Measurements from ENCODE around the gene AMD1.
A peak's percentile ranks its signal among the peaks of the same experiment; 100 is the strongest.

Gene AMD1

GRCh38 chr6:110935171-110935570 lies 60.6 kb downstream of the AMD1 start:
- no peak for DNase-seq (ENCODE audit: extremely low read depth, insufficient read length)
- Histone ChIP-seq H3K4me3 (replicated peaks; ENCODE audit: low read depth, low read length) (no peak overlapping the region), H3K27me3 (replicated peaks; ENCODE audit: control insufficient read depth, insufficient read depth, low read length) (no peaks in the 10 kb centered on the region), H3K36me3 (ENCODE audit: control insufficient read depth, insufficient read depth, low read length) (no peaks in the 10 kb centered on the region)
- no peak for TF ChIP-seq CTCF (IDR thresholded peaks at IDR 0.05; ENCODE audit: insufficient read depth, low read length, poor library complexity, severe bottlenecking)

- no peaks in the 10 kb centered on the region for H3K27me3 ChIP-seq (replicated peaks; ENCODE audit: control insufficient read depth, insufficient read depth, low read length)
- H3K4me3 ChIP-seq (replicated peaks; ENCODE audit: low read depth, low read length) = no peak overlapping the region
- no peaks in the 10 kb centered on the region for H3K36me3 ChIP-seq (ENCODE audit: control insufficient read depth, insufficient read depth, low read length)
- no peak for DNase-seq (ENCODE audit: extremely low read depth, insufficient read length)
- TF ChIP-seq CTCF (IDR thresholded peaks at IDR 0.05; ENCODE audit: insufficient read depth, low read length, poor library complexity, severe bottlenecking) = no peak
These were observed 63.6 kb downstream of the AMD1 start for GRCh38 chr6:110938171-110938570.

GRCh38 chr6:110939429-110940200 lies 65.0 kb downstream of the AMD1 start:
- H3K27me3 ChIP-seq (replicated peaks; ENCODE audit: control insufficient read depth, insufficient read depth, low read length) = no peaks in the 10 kb centered on the region
- no peak overlapping the region for H3K4me3 ChIP-seq (replicated peaks; ENCODE audit: low read depth, low read length)
- H3K36me3 ChIP-seq (ENCODE audit: control insufficient read depth, insufficient read depth, low read length) = no peaks in the 10 kb centered on the region
- no peak for TF ChIP-seq CTCF (IDR thresholded peaks at IDR 0.05; ENCODE audit: insufficient read depth, low read length, poor library complexity, severe bottlenecking)
- DNase-seq (ENCODE audit: extremely low read depth, insufficient read length) = no peak

- no peak for TF ChIP-seq CTCF (IDR thresholded peaks at IDR 0.05; ENCODE audit: insufficient read depth, low read length, poor library complexity, severe bottlenecking)
- no peaks in the 10 kb centered on the region for H3K27me3 ChIP-seq (replicated peaks; ENCODE audit: control insufficient read depth, insufficient read depth, low read length)
- DNase-seq (ENCODE audit: extremely low read depth, insufficient read length) = peak; percentile 80
- H3K4me3 ChIP-seq (replicated peaks; ENCODE audit: low read depth, low read length) = no peak overlapping the region
- H3K36me3 ChIP-seq (ENCODE audit: control insufficient read depth, insufficient read depth, low read length) = no peaks in the 10 kb centered on the region
These were observed 70.1 kb downstream of the AMD1 start for GRCh38 chr6:110944681-110945151.

Data from GM06990 (cell line).